Measurements from ENCODE around the gene MGLL.

- TF ChIP-seq, protein P1, sequence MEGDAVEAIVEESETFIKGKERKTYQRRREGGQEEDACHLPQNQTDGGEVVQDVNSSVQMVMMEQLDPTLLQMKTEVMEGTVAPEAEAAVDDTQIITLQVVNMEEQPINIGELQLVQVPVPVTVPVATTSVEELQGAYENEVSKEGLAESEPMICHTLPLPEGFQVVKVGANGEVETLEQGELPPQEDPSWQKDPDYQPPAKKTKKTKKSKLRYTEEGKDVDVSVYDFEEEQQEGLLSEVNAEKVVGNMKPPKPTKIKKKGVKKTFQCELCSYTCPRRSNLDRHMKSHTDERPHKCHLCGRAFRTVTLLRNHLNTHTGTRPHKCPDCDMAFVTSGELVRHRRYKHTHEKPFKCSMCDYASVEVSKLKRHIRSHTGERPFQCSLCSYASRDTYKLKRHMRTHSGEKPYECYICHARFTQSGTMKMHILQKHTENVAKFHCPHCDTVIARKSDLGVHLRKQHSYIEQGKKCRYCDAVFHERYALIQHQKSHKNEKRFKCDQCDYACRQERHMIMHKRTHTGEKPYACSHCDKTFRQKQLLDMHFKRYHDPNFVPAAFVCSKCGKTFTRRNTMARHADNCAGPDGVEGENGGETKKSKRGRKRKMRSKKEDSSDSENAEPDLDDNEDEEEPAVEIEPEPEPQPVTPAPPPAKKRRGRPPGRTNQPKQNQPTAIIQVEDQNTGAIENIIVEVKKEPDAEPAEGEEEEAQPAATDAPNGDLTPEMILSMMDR (IDR thresholded peaks at IDR 0.05): no peak
- no peak for TF ChIP-seq ZFX (IDR thresholded peaks at IDR 0.05; ENCODE audit: borderline replicate concordance)
Observed at GRCh38 chr3:127676921-127677351, 145.4 kb downstream of the MGLL start.

All from 22Rv1 (cell line).